ENCODE data around the gene CLEC4D.

CLEC4D gene

DNA sequence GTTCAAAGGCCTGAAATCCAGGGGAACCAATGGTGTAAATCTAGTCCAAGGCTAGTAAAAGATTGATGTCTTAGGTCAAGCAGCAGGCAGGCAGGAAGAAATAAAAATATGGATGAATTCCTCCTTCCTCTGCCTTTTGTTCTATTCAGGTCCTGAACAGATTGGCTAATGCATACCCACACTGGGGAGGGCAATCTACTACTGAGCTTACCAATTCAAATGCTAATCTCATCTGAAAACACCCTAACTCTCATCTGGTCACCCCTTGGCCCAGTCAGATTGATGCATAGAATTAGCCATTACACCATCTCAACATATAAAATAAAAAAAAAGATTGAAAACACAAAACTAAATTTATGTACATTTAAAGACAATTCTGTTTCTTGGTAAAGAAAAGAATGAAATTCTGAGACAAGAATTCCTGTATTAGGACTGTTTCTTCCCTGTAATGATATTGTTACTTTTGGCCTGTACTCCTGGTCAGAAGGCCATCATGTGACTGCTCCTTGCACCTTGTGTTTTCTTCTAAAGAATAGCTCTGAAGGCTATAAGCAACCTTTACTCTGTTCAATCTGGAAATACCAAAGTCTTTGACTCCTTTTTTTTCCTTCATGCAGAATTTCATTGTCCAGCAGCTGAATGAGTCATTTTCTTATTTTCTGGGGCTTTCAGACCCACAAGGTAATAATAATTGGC lies 37.6 kb upstream of the CLEC4D start:
- no peak overlapping the region for H3K4me3 ChIP-seq (ENCODE audit: low read length in 2 of 2)
- H2BK120ac ChIP-seq (ENCODE audit: low read depth, low read length): no peak overlapping the region
- H3K27me3 ChIP-seq (ENCODE audit: control insufficient read depth in 3 of 3, insufficient read depth in 3 of 3, low read depth in 1 of 3, low read length in 3 of 3): no peaks in the 10 kb centered on the region
- no peak overlapping the region for H3K27ac ChIP-seq (replicated peaks; ENCODE audit: low read length)
- H3K4me2 ChIP-seq (ENCODE audit: insufficient read depth, low read length, poor library complexity, severe bottlenecking): no peak overlapping the region
- H2BK12ac ChIP-seq (ENCODE audit: low read length): no peak overlapping the region
- H3K18ac ChIP-seq (ENCODE audit: low read length): no peak overlapping the region
- no peak overlapping the region for H3K23ac ChIP-seq (ENCODE audit: low read depth, low read length, poor library complexity)
- no peak overlapping the region for H3K4ac ChIP-seq (ENCODE audit: low read length)
- no peak overlapping the region for H2BK15ac ChIP-seq (ENCODE audit: low read length)
- H2BK5ac ChIP-seq (ENCODE audit: low read length): no peak overlapping the region
- DNase-seq (ENCODE audit: low spot score): no peak
- no peak overlapping the region for H4K91ac ChIP-seq (ENCODE audit: low read depth, low read length, poor library complexity)
- no peaks in the 10 kb centered on the region for H3K36me3 ChIP-seq (replicated peaks in 1 of 2; ENCODE audit: control insufficient read depth in 2 of 2, insufficient read depth in 2 of 2, low read length in 2 of 2)
- no peak overlapping the region for H3K9ac ChIP-seq (ENCODE audit: low read depth, low read length, poor library complexity)
- no peaks in the 10 kb centered on the region for H3K79me1 ChIP-seq (ENCODE audit: low read depth, low read length)
- no peaks in the 10 kb centered on the region for H3K9me3 ChIP-seq (replicated peaks in 1 of 2; ENCODE audit: control insufficient read depth in 2 of 2, insufficient read depth in 1 of 2, low read depth in 1 of 2, low read length in 2 of 2)
- H3K4me1 ChIP-seq (ENCODE audit: control insufficient read depth in 2 of 2, insufficient read depth in 1 of 2, low read depth in 1 of 2, low read length in 2 of 2): peaks cover 0 to 1% of the 10 kb centered on the region in 2 donors
- H3K14ac ChIP-seq (ENCODE audit: low read length): no peak overlapping the region
- no peak overlapping the region for H4K8ac ChIP-seq (ENCODE audit: low read depth, low read length)
- H2AFZ ChIP-seq (ENCODE audit: low read length): no peak overlapping the region
- H2AK5ac ChIP-seq (ENCODE audit: low read depth, low read length): no peak overlapping the region

DNA sequence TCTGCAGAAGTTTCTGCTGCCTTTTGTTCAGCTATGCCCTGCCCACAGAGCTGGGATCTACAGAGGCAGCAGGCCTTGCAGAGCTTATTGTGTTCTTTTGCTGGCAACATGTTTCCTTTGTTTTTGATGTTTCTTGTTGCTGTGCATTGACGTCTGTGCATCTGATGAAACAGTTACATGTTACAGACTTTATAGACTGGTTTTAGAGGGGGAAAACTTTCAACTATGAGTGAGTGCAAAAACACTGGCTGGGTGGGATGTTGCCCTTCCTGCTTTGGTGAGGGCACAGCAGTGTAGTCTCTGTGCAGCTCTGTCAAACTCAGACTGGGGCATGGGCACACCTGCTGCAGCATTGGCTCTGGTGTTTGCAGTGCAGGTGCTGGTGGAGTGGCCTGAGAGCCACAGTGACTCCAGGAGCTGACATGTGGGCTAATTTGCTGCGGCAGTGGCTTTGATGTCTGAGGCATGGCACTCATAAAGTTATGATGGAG lies 30.7 kb upstream of the CLEC4D start:
- Histone ChIP-seq H3K27me3 (ENCODE audit: control insufficient read depth in 3 of 3, insufficient read depth in 3 of 3, low read depth in 1 of 3, low read length in 3 of 3) (no peaks in the 10 kb centered on the region), H2AK5ac (ENCODE audit: low read depth, low read length) (no peak overlapping the region), H3K23ac (ENCODE audit: low read depth, low read length, poor library complexity) (no peak overlapping the region), H3K18ac (ENCODE audit: low read length) (no peak overlapping the region), H3K4ac (ENCODE audit: low read length) (no peak overlapping the region), H2BK120ac (ENCODE audit: low read depth, low read length) (no peak overlapping the region), H4K8ac (ENCODE audit: low read depth, low read length) (no peak overlapping the region), H2BK15ac (ENCODE audit: low read length) (no peak overlapping the region), H3K9ac (ENCODE audit: low read depth, low read length, poor library complexity) (no peak overlapping the region), H3K9me3 (replicated peaks in 1 of 2; ENCODE audit: control insufficient read depth in 2 of 2, insufficient read depth in 1 of 2, low read depth in 1 of 2, low read length in 2 of 2) (no peaks in the 10 kb centered on the region), H2BK5ac (ENCODE audit: low read length) (no peak overlapping the region), H2AFZ (ENCODE audit: low read length) (no peak overlapping the region), H4K91ac (ENCODE audit: low read depth, low read length, poor library complexity) (no peak overlapping the region), H3K27ac (replicated peaks; ENCODE audit: low read length) (no peak overlapping the region), H3K4me1 (ENCODE audit: control insufficient read depth in 2 of 2, insufficient read depth in 1 of 2, low read depth in 1 of 2, low read length in 2 of 2) (peaks cover 0 to 1% of the 10 kb centered on the region in 2 donors), H3K4me3 (ENCODE audit: low read length in 2 of 2) (no peak overlapping the region), H3K14ac (ENCODE audit: low read length) (no peak overlapping the region), H3K36me3 (replicated peaks in 1 of 2; ENCODE audit: control insufficient read depth in 2 of 2, insufficient read depth in 2 of 2, low read length in 2 of 2) (no peaks in the 10 kb centered on the region), H2BK12ac (ENCODE audit: low read length) (no peak overlapping the region), H3K79me1 (ENCODE audit: low read depth, low read length) (no peaks in the 10 kb centered on the region), H3K4me2 (ENCODE audit: insufficient read depth, low read length, poor library complexity, severe bottlenecking) (no peak overlapping the region)
- DNase-seq (ENCODE audit: low spot score): no peak
- no CpG with 5 or more reads among the region's 2 CpGs for WGBS, 2 donors (ENCODE audit: extremely low coverage in 2 of 2, insufficient read length in 2 of 2, insufficient replicate concordance in 1 of 2)

DNA sequence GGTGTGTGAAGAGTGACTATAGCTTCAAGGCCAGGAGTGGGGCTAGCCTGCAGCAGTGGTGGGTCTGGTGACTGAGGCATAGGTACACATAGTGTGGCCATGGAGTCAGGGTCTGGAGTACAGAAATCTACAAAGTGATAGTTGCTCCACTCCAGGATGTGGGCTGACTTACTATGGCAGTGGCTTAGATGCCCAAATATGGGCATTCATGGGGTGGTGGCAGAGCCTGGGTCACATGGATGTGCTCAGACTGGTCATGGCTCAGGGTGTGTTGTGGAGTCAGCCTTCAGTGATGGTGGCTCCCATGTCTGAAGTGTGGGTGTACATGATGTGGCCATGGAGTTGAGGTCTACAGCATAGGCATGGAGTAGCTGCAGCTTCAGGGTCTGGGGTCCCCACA lies 30.2 kb upstream of the CLEC4D start:
- H3K9me3 ChIP-seq (replicated peaks in 1 of 2; ENCODE audit: control insufficient read depth in 2 of 2, insufficient read depth in 1 of 2, low read depth in 1 of 2, low read length in 2 of 2): no peaks in the 10 kb centered on the region
- H2AK5ac ChIP-seq (ENCODE audit: low read depth, low read length): no peak overlapping the region
- H2AFZ ChIP-seq (ENCODE audit: low read length): no peak overlapping the region
- H3K79me1 ChIP-seq (ENCODE audit: low read depth, low read length): no peaks in the 10 kb centered on the region
- peaks cover 0 to 1% of the 10 kb centered on the region in 2 donors for H3K4me1 ChIP-seq (ENCODE audit: control insufficient read depth in 2 of 2, insufficient read depth in 1 of 2, low read depth in 1 of 2, low read length in 2 of 2)
- H3K27ac ChIP-seq (replicated peaks; ENCODE audit: low read length): no peak overlapping the region
- H2BK5ac ChIP-seq (ENCODE audit: low read length): no peak overlapping the region
- no peak overlapping the region for H3K4ac ChIP-seq (ENCODE audit: low read length)
- no peak overlapping the region for H2BK12ac ChIP-seq (ENCODE audit: low read length)
- no peak overlapping the region for H2BK15ac ChIP-seq (ENCODE audit: low read length)
- no peak overlapping the region for H4K91ac ChIP-seq (ENCODE audit: low read depth, low read length, poor library complexity)
- no peak overlapping the region for H2BK120ac ChIP-seq (ENCODE audit: low read depth, low read length)
- H3K14ac ChIP-seq (ENCODE audit: low read length): no peak overlapping the region
- H3K18ac ChIP-seq (ENCODE audit: low read length): no peak overlapping the region
- H3K4me2 ChIP-seq (ENCODE audit: insufficient read depth, low read length, poor library complexity, severe bottlenecking): no peak overlapping the region
- no peak for DNase-seq (ENCODE audit: low spot score)
- peak overlapping the region in 1 of 2 donors; percentile 9 for H3K4me3 ChIP-seq (ENCODE audit: low read length in 2 of 2)
- no peak overlapping the region for H3K23ac ChIP-seq (ENCODE audit: low read depth, low read length, poor library complexity)
- no peak overlapping the region for H3K9ac ChIP-seq (ENCODE audit: low read depth, low read length, poor library complexity)
- H3K36me3 ChIP-seq (replicated peaks in 1 of 2; ENCODE audit: control insufficient read depth in 2 of 2, insufficient read depth in 2 of 2, low read length in 2 of 2): no peaks in the 10 kb centered on the region
- H3K27me3 ChIP-seq (ENCODE audit: control insufficient read depth in 3 of 3, insufficient read depth in 3 of 3, low read depth in 1 of 3, low read length in 3 of 3): no peaks in the 10 kb centered on the region
- no peak overlapping the region for H4K8ac ChIP-seq (ENCODE audit: low read depth, low read length)

DNA sequence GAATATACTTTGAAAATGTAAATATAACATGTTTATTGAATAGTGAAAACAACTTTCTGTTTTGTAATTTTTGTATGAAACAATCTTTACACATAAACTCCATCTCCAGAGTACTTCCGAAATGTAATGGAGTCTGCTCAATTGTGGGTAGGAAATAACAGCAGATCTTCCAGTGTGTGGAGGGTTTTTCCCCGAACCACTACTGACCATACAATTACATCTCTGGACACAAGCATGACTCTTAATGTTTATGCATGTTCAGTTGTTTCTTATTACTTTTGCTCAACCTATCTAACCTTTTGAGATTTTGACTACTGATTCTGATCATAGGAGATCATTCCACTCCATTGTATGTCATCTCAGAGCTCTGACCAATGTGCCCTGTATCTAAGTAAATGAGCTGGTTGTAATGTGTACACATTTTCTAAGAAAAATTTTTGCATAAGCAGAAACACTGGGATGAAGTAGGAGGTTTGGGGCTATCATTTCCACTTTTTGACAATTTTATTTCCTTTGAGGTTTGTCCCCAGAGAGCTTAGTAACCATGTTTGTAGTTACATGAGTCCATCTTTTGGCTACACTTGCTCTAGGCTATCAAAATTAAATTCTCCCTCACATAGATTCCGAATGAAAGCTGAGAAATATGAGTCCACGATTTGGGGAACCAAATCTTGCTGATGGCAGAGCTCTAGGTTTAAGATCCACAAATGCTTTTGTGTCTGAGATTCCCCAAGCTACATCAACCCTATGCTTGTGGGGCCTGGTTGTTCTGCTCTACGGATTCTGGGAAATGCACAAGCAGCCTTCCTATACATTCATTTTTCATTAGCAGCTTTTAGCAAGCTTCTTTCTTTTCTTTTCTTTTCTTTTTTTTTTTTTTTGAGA lies 21.4 kb upstream of the CLEC4D start:
- no peak overlapping the region for H3K4me2 ChIP-seq (ENCODE audit: insufficient read depth, low read length, poor library complexity, severe bottlenecking)
- no peak for DNase-seq (ENCODE audit: low spot score)
- no peaks in the 10 kb centered on the region for H3K36me3 ChIP-seq (replicated peaks in 1 of 2; ENCODE audit: control insufficient read depth in 2 of 2, insufficient read depth in 2 of 2, low read length in 2 of 2)
- no peak overlapping the region for H2BK15ac ChIP-seq (ENCODE audit: low read length)
- H3K4me1 ChIP-seq (ENCODE audit: control insufficient read depth in 2 of 2, insufficient read depth in 1 of 2, low read depth in 1 of 2, low read length in 2 of 2): no peaks in the 10 kb centered on the region
- no peak overlapping the region for H2BK5ac ChIP-seq (ENCODE audit: low read length)
- H3K9ac ChIP-seq (ENCODE audit: low read depth, low read length, poor library complexity): no peak overlapping the region
- H3K27me3 ChIP-seq (ENCODE audit: control insufficient read depth in 3 of 3, insufficient read depth in 3 of 3, low read depth in 1 of 3, low read length in 3 of 3): no peaks in the 10 kb centered on the region
- H2BK12ac ChIP-seq (ENCODE audit: low read length): no peak overlapping the region
- no peak overlapping the region for H3K14ac ChIP-seq (ENCODE audit: low read length)
- H4K91ac ChIP-seq (ENCODE audit: low read depth, low read length, poor library complexity): no peak overlapping the region
- no peak overlapping the region for H3K4me3 ChIP-seq (ENCODE audit: low read length in 2 of 2)
- H3K23ac ChIP-seq (ENCODE audit: low read depth, low read length, poor library complexity): no peak overlapping the region
- no peak overlapping the region for H2AK5ac ChIP-seq (ENCODE audit: low read depth, low read length)
- no peak overlapping the region for H2AFZ ChIP-seq (ENCODE audit: low read length)
- H4K8ac ChIP-seq (ENCODE audit: low read depth, low read length): no peak overlapping the region
- H3K27ac ChIP-seq (replicated peaks; ENCODE audit: low read length): no peak overlapping the region
- WGBS, 2 donors (ENCODE audit: extremely low coverage in 2 of 2, insufficient read length in 2 of 2, insufficient replicate concordance in 1 of 2): no CpG with 5 or more reads among the region's 5 CpGs
- no peaks in the 10 kb centered on the region for H3K9me3 ChIP-seq (replicated peaks in 1 of 2; ENCODE audit: control insufficient read depth in 2 of 2, insufficient read depth in 1 of 2, low read depth in 1 of 2, low read length in 2 of 2)
- H3K4ac ChIP-seq (ENCODE audit: low read length): no peak overlapping the region
- no peaks in the 10 kb centered on the region for H3K79me1 ChIP-seq (ENCODE audit: low read depth, low read length)
- H2BK120ac ChIP-seq (ENCODE audit: low read depth, low read length): no peak overlapping the region
- H3K18ac ChIP-seq (ENCODE audit: low read length): no peak overlapping the region

Data from neuronal stem cell (in vitro differentiated cells).